Neural crest cell (in vitro differentiated cells): Measurements from ENCODE around the gene PAK4. TPM values are rescaled to one million over a fixed set of nuclear protein-coding genes. Genes with fewer than 3 reads are reported as not detected.

Experiments used
- DNase-seq: peaks from one replicate; pipeline ENCODE4 v3.0.0; 2021; ENCODE audit warnings: low read depth, mixed read lengths, low spot score
- H3K27ac Mint-ChIP-seq: one replicate; pipeline ENCODE4 v1.8.0; 2021; ENCODE audit warnings: mild to moderate bottlenecking, mixed read lengths; ENCODE audit not compliant: unreplicated experiment
- H3K27me3 Mint-ChIP-seq: 2 replicates; pipeline ENCODE4 v1.8.0; 2021; ENCODE audit warnings: low read depth, mild to moderate bottlenecking, mixed read lengths
- H3K36me3 Mint-ChIP-seq: 2 replicates; pipeline ENCODE4 v1.8.0; 2021; ENCODE audit warnings: low read depth, mild to moderate bottlenecking, mixed read lengths
- H3K4me1 Mint-ChIP-seq: 2 replicates; pipeline ENCODE4 v1.8.0; 2021; ENCODE audit warnings: mixed read lengths
- H3K4me3 Mint-ChIP-seq: one replicate; pipeline ENCODE4 v1.8.0; 2021; ENCODE audit warnings: mild to moderate bottlenecking, mixed read lengths
- H3K9me3 Mint-ChIP-seq: 2 replicates; pipeline ENCODE4 v1.8.0; 2021; ENCODE audit warnings: mixed read lengths
- total RNA-seq: library from RNA; stranded (reverse); gene quantifications from 2 replicates; pipeline ENCODE4 v1.2.1, GENCODE V29; 2021
- TF ChIP-seq, protein P1 (sequence below): fragments of 200-600 bp; sonication (generic); conservative IDR thresholded peaks from 2 replicates; pipeline ENCODE4 v1.5.0; 2021; ENCODE audit warnings: antibody characterized with exemption, mild to moderate bottlenecking

Gene PAK4
- total RNA-seq, 1 donor from 2014 or later = 54.4 TPM

DNA sequence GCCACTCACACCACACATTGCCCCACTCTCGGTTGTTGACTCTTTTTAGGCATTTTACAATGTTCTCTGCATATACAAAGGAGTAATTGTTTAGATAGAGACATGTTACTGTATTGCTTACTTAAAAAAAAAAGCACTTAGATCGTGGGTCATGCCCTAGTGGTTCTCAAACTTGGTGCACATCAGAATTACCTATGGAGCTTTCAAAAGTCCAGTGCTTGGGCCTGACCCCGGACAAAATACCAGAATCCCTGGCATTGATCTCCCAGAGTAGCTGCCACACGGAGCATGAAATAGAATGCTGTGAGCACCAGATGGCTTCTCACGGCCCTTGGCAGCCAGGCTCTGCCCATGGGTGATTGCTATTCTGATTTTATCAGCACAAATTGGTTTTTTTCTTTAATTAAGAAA lies 21.4 kb upstream of the PAK4 start:
- Mint-ChIP-seq H3K36me3 (no peaks in the 10 kb centered on the region), H3K4me1 (no peaks in the 10 kb centered on the region), H3K27ac (no peak overlapping the region), H3K27me3 (peaks cover 2% of the 10 kb centered on the region), H3K9me3 (no peaks in the 10 kb centered on the region), H3K4me3 (no peak overlapping the region)
- TF ChIP-seq, protein P1, sequence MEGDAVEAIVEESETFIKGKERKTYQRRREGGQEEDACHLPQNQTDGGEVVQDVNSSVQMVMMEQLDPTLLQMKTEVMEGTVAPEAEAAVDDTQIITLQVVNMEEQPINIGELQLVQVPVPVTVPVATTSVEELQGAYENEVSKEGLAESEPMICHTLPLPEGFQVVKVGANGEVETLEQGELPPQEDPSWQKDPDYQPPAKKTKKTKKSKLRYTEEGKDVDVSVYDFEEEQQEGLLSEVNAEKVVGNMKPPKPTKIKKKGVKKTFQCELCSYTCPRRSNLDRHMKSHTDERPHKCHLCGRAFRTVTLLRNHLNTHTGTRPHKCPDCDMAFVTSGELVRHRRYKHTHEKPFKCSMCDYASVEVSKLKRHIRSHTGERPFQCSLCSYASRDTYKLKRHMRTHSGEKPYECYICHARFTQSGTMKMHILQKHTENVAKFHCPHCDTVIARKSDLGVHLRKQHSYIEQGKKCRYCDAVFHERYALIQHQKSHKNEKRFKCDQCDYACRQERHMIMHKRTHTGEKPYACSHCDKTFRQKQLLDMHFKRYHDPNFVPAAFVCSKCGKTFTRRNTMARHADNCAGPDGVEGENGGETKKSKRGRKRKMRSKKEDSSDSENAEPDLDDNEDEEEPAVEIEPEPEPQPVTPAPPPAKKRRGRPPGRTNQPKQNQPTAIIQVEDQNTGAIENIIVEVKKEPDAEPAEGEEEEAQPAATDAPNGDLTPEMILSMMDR = no peak
- DNase-seq = no peak

GRCh38 chr19:39106194-39106593 lies 19.4 kb upstream of the PAK4 start:
- Mint-ChIP-seq H3K27ac (no peak overlapping the region), H3K4me1 (no peaks in the 10 kb centered on the region), H3K36me3 (no peaks in the 10 kb centered on the region), H3K9me3 (no peaks in the 10 kb centered on the region), H3K27me3 (peaks cover 5% of the 10 kb centered on the region), H3K4me3 (no peak overlapping the region)
- DNase-seq = no peak
- TF ChIP-seq, protein P1 = no peak

DNA sequence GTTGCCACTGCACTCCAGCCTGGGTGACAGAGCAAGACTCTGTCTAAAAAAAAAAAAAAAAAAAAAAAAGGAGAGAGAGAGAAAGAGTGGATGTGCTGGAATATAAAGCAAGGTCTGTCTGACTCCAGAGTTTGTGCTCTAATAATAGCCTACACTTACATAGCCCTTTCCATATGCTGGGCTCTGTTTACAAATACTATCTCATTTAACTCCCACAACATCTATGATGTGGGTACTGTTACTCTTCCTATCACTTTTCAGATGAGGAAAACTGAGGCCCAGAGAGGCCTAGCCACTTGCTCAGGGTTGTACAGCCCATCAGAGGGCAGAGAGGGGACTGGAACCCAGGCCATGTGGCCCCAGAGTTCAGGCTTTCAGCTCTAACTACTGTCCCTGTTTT lies 15.9 kb upstream of the PAK4 start:
- TF ChIP-seq, protein P1 = no peak
- H3K9me3 Mint-ChIP-seq = no peaks in the 10 kb centered on the region
- DNase-seq = no peak

GRCh38 chr19:39110263-39110967 lies 15.2 kb upstream of the PAK4 start:
- TF ChIP-seq, protein P1 = peak; percentile 81
- H3K36me3 Mint-ChIP-seq = no peaks in the 10 kb centered on the region
- no peaks in the 10 kb centered on the region for H3K4me1 Mint-ChIP-seq
- H3K4me3 Mint-ChIP-seq = no peak overlapping the region
- no peaks in the 10 kb centered on the region for H3K9me3 Mint-ChIP-seq
- peaks cover 8% of the 10 kb centered on the region for H3K27me3 Mint-ChIP-seq
- H3K27ac Mint-ChIP-seq = no peak overlapping the region
- DNase-seq = peak; percentile 54

More for the DNA sequence above, 15.9 kb upstream of the PAK4 start:
- no peaks in the 10 kb centered on the region for H3K4me1 Mint-ChIP-seq
- no peak overlapping the region for H3K4me3 Mint-ChIP-seq
- H3K27me3 Mint-ChIP-seq = peaks cover 8% of the 10 kb centered on the region
- no peaks in the 10 kb centered on the region for H3K36me3 Mint-ChIP-seq
- H3K27ac Mint-ChIP-seq = no peak overlapping the region

GRCh38 chr19:39111593-39112199 lies 13.9 kb upstream of the PAK4 start:
- TF ChIP-seq, protein P1 = no peak
- DNase-seq = no peak
- H3K27me3 Mint-ChIP-seq = peaks cover 6% of the 10 kb centered on the region
- H3K9me3 Mint-ChIP-seq = no peaks in the 10 kb centered on the region
- no peak overlapping the region for H3K4me3 Mint-ChIP-seq
- no peaks in the 10 kb centered on the region for H3K4me1 Mint-ChIP-seq
- H3K27ac Mint-ChIP-seq = no peak overlapping the region
- H3K36me3 Mint-ChIP-seq = no peaks in the 10 kb centered on the region
